HL-60 (cell line): ENCODE measurements around the gene GLRA1.

Source experiments
- DNase-seq, 2 experiments: peaks; one replicate each; pipeline ENCODE4 v3.0.0-alpha.2; 2010 to 2020; ENCODE audit warnings: low read depth in 1 of 2, low spot score in 1 of 2
- H3K27ac ChIP-seq: fragments of 250-450 bp; sonication (Bioruptor Pico); replicated peaks from 2 replicates; pipeline ENCODE4 v1.5.1; 2020; ENCODE audit warnings: mild to moderate bottlenecking, moderate library complexity
- H3K27me3 ChIP-seq: fragments of 250-450 bp; sonication (Bioruptor Pico); 2 replicates; pipeline ENCODE4 v1.5.1; 2021; ENCODE audit warnings: mild to moderate bottlenecking, moderate library complexity; ENCODE audit not compliant: insufficient read depth, poor library complexity, severe bottlenecking
- H3K4me3 ChIP-seq: replicated peaks from 2 replicates; pipeline ENCODE4 v1.5.1; 2011; ENCODE audit warnings: mild to moderate bottlenecking, control low read depth, low read length; ENCODE audit not compliant: insufficient read depth
- CTCF ChIP-seq: IDR thresholded peaks from one replicate; pipeline ENCODE4 v1.5.1; 2011; ENCODE audit warnings: low read length, control low read depth, inconsistent platforms; ENCODE audit not compliant: insufficient read depth
- GABPA ChIP-seq: IDR thresholded peaks from 2 replicates; pipeline ENCODE4 v1.6.1; 2012; ENCODE audit warnings: low read depth
- POLR2AphosphoS5 ChIP-seq: IDR thresholded peaks from 2 replicates; pipeline ENCODE4 v1.6.1; 2012; ENCODE audit warnings: low read depth
- SPI1 ChIP-seq: IDR thresholded peaks from 2 replicates; pipeline ENCODE4 v1.6.1; 2012; ENCODE audit warnings: low read depth, mild to moderate bottlenecking, borderline replicate concordance
- TF ChIP-seq, protein P1 (sequence below): IDR thresholded peaks from 2 replicates; pipeline ENCODE4 v1.6.1; 2012; ENCODE audit warnings: low read depth; ENCODE audit not compliant: insufficient replicate concordance

The GLRA1 gene

GRCh38 chr5:151952238-151952637, 27.6 kb upstream of the GLRA1 start:
- no peak for DNase-seq
- Histone ChIP-seq H3K27me3 (peaks cover 2% of the 10 kb centered on the region), H3K4me3 (no peak overlapping the region), H3K27ac (no peak overlapping the region)
- TF ChIP-seq, protein P1, sequence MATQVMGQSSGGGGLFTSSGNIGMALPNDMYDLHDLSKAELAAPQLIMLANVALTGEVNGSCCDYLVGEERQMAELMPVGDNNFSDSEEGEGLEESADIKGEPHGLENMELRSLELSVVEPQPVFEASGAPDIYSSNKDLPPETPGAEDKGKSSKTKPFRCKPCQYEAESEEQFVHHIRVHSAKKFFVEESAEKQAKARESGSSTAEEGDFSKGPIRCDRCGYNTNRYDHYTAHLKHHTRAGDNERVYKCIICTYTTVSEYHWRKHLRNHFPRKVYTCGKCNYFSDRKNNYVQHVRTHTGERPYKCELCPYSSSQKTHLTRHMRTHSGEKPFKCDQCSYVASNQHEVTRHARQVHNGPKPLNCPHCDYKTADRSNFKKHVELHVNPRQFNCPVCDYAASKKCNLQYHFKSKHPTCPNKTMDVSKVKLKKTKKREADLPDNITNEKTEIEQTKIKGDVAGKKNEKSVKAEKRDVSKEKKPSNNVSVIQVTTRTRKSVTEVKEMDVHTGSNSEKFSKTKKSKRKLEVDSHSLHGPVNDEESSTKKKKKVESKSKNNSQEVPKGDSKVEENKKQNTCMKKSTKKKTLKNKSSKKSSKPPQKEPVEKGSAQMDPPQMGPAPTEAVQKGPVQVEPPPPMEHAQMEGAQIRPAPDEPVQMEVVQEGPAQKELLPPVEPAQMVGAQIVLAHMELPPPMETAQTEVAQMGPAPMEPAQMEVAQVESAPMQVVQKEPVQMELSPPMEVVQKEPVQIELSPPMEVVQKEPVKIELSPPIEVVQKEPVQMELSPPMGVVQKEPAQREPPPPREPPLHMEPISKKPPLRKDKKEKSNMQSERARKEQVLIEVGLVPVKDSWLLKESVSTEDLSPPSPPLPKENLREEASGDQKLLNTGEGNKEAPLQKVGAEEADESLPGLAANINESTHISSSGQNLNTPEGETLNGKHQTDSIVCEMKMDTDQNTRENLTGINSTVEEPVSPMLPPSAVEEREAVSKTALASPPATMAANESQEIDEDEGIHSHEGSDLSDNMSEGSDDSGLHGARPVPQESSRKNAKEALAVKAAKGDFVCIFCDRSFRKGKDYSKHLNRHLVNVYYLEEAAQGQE: no peak
- TF ChIP-seq POLR2AphosphoS5 (no peak), CTCF (no peak), GABPA (no peak)

DNA sequence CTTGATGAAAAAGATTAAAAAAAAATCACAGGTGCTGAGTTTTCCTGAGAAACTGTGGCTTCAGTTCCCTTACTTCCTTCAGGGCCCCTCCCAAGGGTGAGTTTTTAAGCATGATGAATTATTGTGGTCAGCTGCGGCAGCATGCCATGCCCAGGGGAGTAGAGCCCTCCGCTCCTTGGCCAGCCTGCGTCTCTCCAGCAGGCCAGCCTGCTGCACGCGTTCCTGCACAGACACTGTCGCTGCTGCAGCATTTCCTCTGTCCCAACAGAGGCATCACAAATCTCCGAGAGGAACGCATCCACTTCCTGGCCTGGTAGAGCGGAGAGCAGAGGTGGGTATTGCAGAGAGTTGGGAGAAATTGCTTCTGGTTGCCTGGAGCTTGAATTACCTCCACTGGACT, 26.1 kb upstream of the GLRA1 start:
- Histone ChIP-seq H3K27me3 (peaks cover 2% of the 10 kb centered on the region), H3K27ac (no peak overlapping the region), H3K4me3 (no peak overlapping the region)
- no peak for DNase-seq
- no peak for TF ChIP-seq SPI1
- no peak for TF ChIP-seq POLR2AphosphoS5
- TF ChIP-seq, protein P1: no peak
- TF ChIP-seq GABPA: no peak
- no peak for TF ChIP-seq CTCF

GRCh38 chr5:151949701-151950308, 25.2 kb upstream of the GLRA1 start:
- peaks cover 2% of the 10 kb centered on the region for H3K27me3 ChIP-seq
- H3K27ac ChIP-seq: no peak overlapping the region
- no peak for DNase-seq
- H3K4me3 ChIP-seq: no peak overlapping the region
- no peak for TF ChIP-seq GABPA
- no peak for TF ChIP-seq SPI1
- no peak for TF ChIP-seq CTCF
- TF ChIP-seq POLR2AphosphoS5: no peak
- TF ChIP-seq, protein P1: no peak
